Kidney epithelial cell (primary cell): ENCODE results near the gene SPTB. TPM values are rescaled to one million over a fixed set of nuclear protein-coding genes. Genes with fewer than 3 reads are reported as not detected.

Source experiments
- DNase-seq: peaks from one replicate; pipeline ENCODE4 v3.0.0-alpha.2; 2010; ENCODE audit warnings: low read depth
- H3K27me3 ChIP-seq: 2 replicates; pipeline ENCODE4 v1.6.0; 2011; ENCODE audit warnings: low read length; ENCODE audit not compliant: control insufficient read depth, insufficient read depth
- H3K36me3 ChIP-seq: 2 replicates; pipeline ENCODE4 v1.5.1; 2011; ENCODE audit warnings: low read length; ENCODE audit not compliant: control insufficient read depth, insufficient read depth
- H3K4me3 ChIP-seq: 2 replicates; pipeline ENCODE4 v1.5.1; 2011; ENCODE audit warnings: low read depth, mild to moderate bottlenecking, control low read depth, low read length
- CTCF ChIP-seq: IDR thresholded peaks from 2 replicates; pipeline ENCODE4 v1.5.1; 2011; ENCODE audit warnings: mild to moderate bottlenecking, moderate library complexity, low read length, control low read depth, inconsistent platforms; ENCODE audit not compliant: insufficient read depth, poor library complexity, severe bottlenecking
- total RNA-seq: library from RNA; depleted of rRNA; stranded (reverse); fragments of >200 nt; gene quantifications from 2 replicates; pipeline ENCODE4 v1.2.3, GENCODE V29; 2015

SPTB gene
- total RNA-seq, 1 donor from 2014 or later = 0.54 TPM

- no peaks in the 10 kb centered on the region for H3K27me3 ChIP-seq
- peak; percentile 74 for DNase-seq
- no peak overlapping the region for H3K4me3 ChIP-seq
- no peaks in the 10 kb centered on the region for H3K36me3 ChIP-seq
- no peak for TF ChIP-seq CTCF
These were observed 91.0 kb downstream of the SPTB start for GRCh38 chr14:64788706-64789105.

GRCh38 chr14:64787619-64788018 lies 92.1 kb downstream of the SPTB start:
- Histone ChIP-seq H3K36me3 (no peaks in the 10 kb centered on the region), H3K27me3 (no peaks in the 10 kb centered on the region), H3K4me3 (no peak overlapping the region)
- no peak for TF ChIP-seq CTCF
- no peak for DNase-seq

GRCh38 chr14:64786296-64787149 lies 93.2 kb downstream of the SPTB start:
- H3K27me3 ChIP-seq = no peaks in the 10 kb centered on the region
- H3K36me3 ChIP-seq = no peaks in the 10 kb centered on the region
- TF ChIP-seq CTCF = no peak
- no peak overlapping the region for H3K4me3 ChIP-seq
- DNase-seq = no peak

- DNase-seq = no peak
These were observed 95.7 kb downstream of the SPTB start for GRCh38 chr14:64784006-64784405.

GRCh38 chr14:64782196-64782595 lies 97.5 kb downstream of the SPTB start:
- H3K4me3 ChIP-seq = no peak overlapping the region
- no peaks in the 10 kb centered on the region for H3K27me3 ChIP-seq
- TF ChIP-seq CTCF = no peak
- H3K36me3 ChIP-seq = no peaks in the 10 kb centered on the region
- no peak for DNase-seq

More at GRCh38 chr14:64784006-64784405, 95.7 kb downstream of the SPTB start:
- Histone ChIP-seq H3K4me3 (no peak overlapping the region), H3K27me3 (no peaks in the 10 kb centered on the region), H3K36me3 (no peaks in the 10 kb centered on the region)
- no peak for TF ChIP-seq CTCF

GRCh38 chr14:64779472-64779871 lies 100.2 kb downstream of the SPTB start:
- Histone ChIP-seq H3K36me3 (no peaks in the 10 kb centered on the region), H3K4me3 (no peak overlapping the region), H3K27me3 (no peaks in the 10 kb centered on the region)
- no peak for TF ChIP-seq CTCF
- no peak for DNase-seq
